ENCODE measurements around the gene TAS2R43. TPM values are rescaled to one million over a fixed set of nuclear protein-coding genes. Genes with fewer than 3 reads are reported as not detected.

Gene TAS2R43
- total and polyA plus RNA-seq, 10 of the 15 experiments (the other 5 are each of a cell fraction or from before 2014, with no cell fraction given), result 0.09 to 2.1 (median 0.80) TPM; not detected in 5

- 85% methylated on average over 5 of the region's 5 CpGs for WGBS (ENCODE audit: insufficient coverage, insufficient replicate concordance, low lambda C conversion rate, missing lambda C conversion rate)
- FAIRE-seq (no peak), DNase-seq (ENCODE audit: low read depth, low spot score) (no peak), ATAC-seq (no peak)
- Histone ChIP-seq H3K4me1 (ENCODE audit: control insufficient read depth, insufficient read depth, low read length) (no peaks in the 10 kb centered on the region), H3K36me3 (ENCODE audit: control insufficient read depth in 2 of 2, insufficient read depth in 2 of 2, low read length in 1 of 2) (no peaks in the 10 kb centered on the region), H2AFZ (ENCODE audit: control insufficient read depth, low read depth, low read length) (no peak overlapping the region), H3K79me2 (ENCODE audit: control insufficient read depth, insufficient read depth, low read length) (no peaks in the 10 kb centered on the region), H3K4me3 (no peak overlapping the region), H3K9me3 (replicated peaks; ENCODE audit: control insufficient read depth, insufficient read depth, low read length) (no peaks in the 10 kb centered on the region; the same call in 2 of the 3 replicates), H4K20me1 (ENCODE audit: control insufficient read depth, insufficient read depth) (no peaks in the 10 kb centered on the region), H3K27me3 (replicated peaks in 1 of 2; ENCODE audit: control insufficient read depth in 2 of 2, insufficient read depth in 2 of 2, low read length in 1 of 2) (no peaks in the 10 kb centered on the region), H3K27ac (ENCODE audit: control insufficient read depth, insufficient read depth) (no peak overlapping the region), H3K4me2 (ENCODE audit: control insufficient read depth, insufficient read depth) (no peak overlapping the region), H3K9ac (ENCODE audit: control insufficient read depth, insufficient read depth, low read length) (no peak overlapping the region)
- SMC1A ChIA-PET (ENCODE audit: uncharacterized antibody, unreplicated experiment), result no interaction called here
- in situ Hi-C loops (cut with MboI) (loop anchor here (5.0 kb wide), 1 partner anchor 53 kb away; no protein-coding TSS in a partner anchor), intact Hi-C loops (cut with micrococcal nuclease; ENCODE audit: unreplicated experiment) (loop anchor here (1.0 kb wide), 1 partner anchor 55 kb away; no protein-coding TSS in a partner anchor)
- RAD21 ChIA-PET (ENCODE audit: unreplicated experiment), result no interaction called here
- BruUV-seq (replicated peaks), result no TSS peak
- CTCF ChIA-PET, result no interaction called here
- POLR2A ChIA-PET, result no interaction called here
- TF ChIP-seq KLF5 (IDR thresholded peaks at IDR 0.05; ENCODE audit: partially characterized antibody) (no peak), RUNX3 (IDR thresholded peaks at IDR 0.05; ENCODE audit: low read length) (no peak), ZBED1 (IDR thresholded peaks at IDR 0.05; ENCODE audit: borderline replicate concordance) (no peak), BCL11A (IDR thresholded peaks at IDR 0.05; ENCODE audit: low read depth, low read length) (no peak), BRCA1 (IDR thresholded peaks at IDR 0.05; ENCODE audit: low read depth, low read length) (no peak), POU2F2 (IDR thresholded peaks at IDR 0.05; ENCODE audit: borderline replicate concordance, low read depth, low read length) (no peak), SREBF1 (IDR thresholded peaks at IDR 0.05; ENCODE audit: low read length) (no peak), RAD21 (IDR thresholded peaks at IDR 0.05; ENCODE audit: insufficient read depth, low read depth, low read length) (no peak), STAT3 (IDR thresholded peaks at IDR 0.05; ENCODE audit: low read depth, low read length) (no peak)
Observed at GRCh38 chr12:11069854-11070365, 22.2 kb downstream of the TAS2R43 start.

- no TSS peak for BruUV-seq (replicated peaks)
- Histone ChIP-seq H3K4me1 (ENCODE audit: control insufficient read depth, insufficient read depth, low read length) (no peaks in the 10 kb centered on the region), H3K9me3 (replicated peaks; ENCODE audit: control insufficient read depth, insufficient read depth, low read length) (no peaks in the 10 kb centered on the region; the same call in 2 of the 3 replicates), H3K4me3 (no peak overlapping the region), H3K27ac (ENCODE audit: control insufficient read depth, insufficient read depth) (no peak overlapping the region), H2AFZ (ENCODE audit: control insufficient read depth, low read depth, low read length) (no peak overlapping the region), H3K36me3 (ENCODE audit: control insufficient read depth in 2 of 2, insufficient read depth in 2 of 2, low read length in 1 of 2) (no peaks in the 10 kb centered on the region), H4K20me1 (ENCODE audit: control insufficient read depth, insufficient read depth) (no peaks in the 10 kb centered on the region), H3K4me2 (ENCODE audit: control insufficient read depth, insufficient read depth) (no peak overlapping the region), H3K27me3 (replicated peaks in 1 of 2; ENCODE audit: control insufficient read depth in 2 of 2, insufficient read depth in 2 of 2, low read length in 1 of 2) (no peaks in the 10 kb centered on the region), H3K9ac (ENCODE audit: control insufficient read depth, insufficient read depth, low read length) (no peak overlapping the region), H3K79me2 (ENCODE audit: control insufficient read depth, insufficient read depth, low read length) (no peaks in the 10 kb centered on the region)
- RAD21 ChIA-PET (ENCODE audit: unreplicated experiment), result no interaction called here
- SMC1A ChIA-PET (ENCODE audit: uncharacterized antibody, unreplicated experiment), result no interaction called here
- POLR2A ChIA-PET, result no interaction called here
- in situ Hi-C loops (cut with MboI) (no loop called here), intact Hi-C loops (cut with micrococcal nuclease; ENCODE audit: unreplicated experiment) (no loop called here)
- no peak for DNase-seq (ENCODE audit: low read depth, low spot score)
- CTCF ChIA-PET, result no interaction called here
- FAIRE-seq, result no peak
- 88% methylated on average over 2 of the region's 2 CpGs for WGBS (ENCODE audit: insufficient coverage, insufficient replicate concordance, low lambda C conversion rate, missing lambda C conversion rate)
- ATAC-seq, result no peak
- no peak for TF ChIP-seq HSF1 (IDR thresholded peaks at IDR 0.05; ENCODE audit: low read depth, low read length)
- no peak for TF ChIP-seq BRCA1 (IDR thresholded peaks at IDR 0.05; ENCODE audit: low read depth, low read length)
- TF ChIP-seq EZH2 (IDR thresholded peaks at IDR 0.05; ENCODE audit: borderline replicate concordance, control insufficient read depth, low read depth, low read length), result no peak
- TF ChIP-seq NBN (IDR thresholded peaks at IDR 0.05), result no peak
- TF ChIP-seq BCL3 (IDR thresholded peaks at IDR 0.05; ENCODE audit: borderline replicate concordance, insufficient read depth, low read depth, low read length, poor library complexity, severe bottlenecking), result no peak
- TF ChIP-seq ESRRA (IDR thresholded peaks at IDR 0.05; ENCODE audit: low read length), result no peak
Observed at GRCh38 chr12:11067514-11067913, 24.6 kb downstream of the TAS2R43 start.
